Camera-type eye (tissue), 1 donor: ENCODE measurements around the gene ATG7. TPM values are rescaled to one million over a fixed set of nuclear protein-coding genes. Genes with fewer than 3 reads are reported as not detected.

ENCODE experiments used
- total RNA-seq: library from RNA; depleted of rRNA; stranded (reverse); fragments of >200 nt; gene quantifications from one replicate; pipeline ENCODE4 v1.2.3, GENCODE V29; 2014

ATG7 gene
- 79.7 TPM for total RNA-seq

GRCh38 chr3:11271986-11272904 is at the start of gene ATG7:
ATG7 (plus strand) TSS chr3:11272397; CDS start chr3:11298696, 26,299 bp downstream.

Other genes with a start within 250 kb of the ATG7 start
- gene HRH1, start 117.9 kb upstream of the ATG7 start, total RNA-seq, result 7.6 TPM